Vagina (tissue), 2 donors: Measurements from ENCODE around the gene DNAH3.

ENCODE experiments used
- CTCF ChIP-seq, 3 experiments: fragments of 450-650 bp in 2 of 3; fragments of 200-600 bp in 1 of 3; sonication (generic) in 1 of 3; IDR thresholded peaks; one replicate each; pipeline ENCODE4 v1.5.1; 2017 to 2019; ENCODE audit warnings: antibody characterized with exemption in 3 of 3, mild to moderate bottlenecking in 2 of 3, moderate library complexity in 2 of 3
- POLR2A ChIP-seq, 2 donors: fragments of 450-650 bp; IDR thresholded peaks; one replicate each; pipeline ENCODE4 v1.6.1; 2017; ENCODE audit warnings: antibody characterized with exemption in 2 of 2, mild to moderate bottlenecking in 2 of 2, moderate library complexity in 2 of 2
- POLR2AphosphoS5 ChIP-seq, 2 donors: sonication (generic); formaldehyde crosslinking; IDR thresholded peaks; one replicate each; pipeline ENCODE4 v1.9.0; 2017; ENCODE audit warnings: antibody characterized with exemption in 2 of 2, mild to moderate bottlenecking in 2 of 2, low read depth in 1 of 2; ENCODE audit not compliant: insufficient read depth in 1 of 2

- TF ChIP-seq POLR2A (IDR thresholded peaks at IDR 0.05) (no peak), CTCF (IDR thresholded peaks at IDR 0.05) (no peak), POLR2AphosphoS5 (IDR thresholded peaks at IDR 0.05; ENCODE audit: insufficient read depth in 1 of 2, low read depth in 1 of 2) (no peak)
Observed at GRCh38 chr16:21021316-21021715, 129.3 kb downstream of the DNAH3 start.
